OCI-LY7 (cell line): ENCODE results near the gene FUT7. TPM values are rescaled to one million over a fixed set of nuclear protein-coding genes. Genes with fewer than 3 reads are reported as not detected.

Source experiments
- BruUV-seq: library from RNA; stranded (reverse); fragments of 400-500 nt; replicated peaks from 2 replicates; lab custom pipeline; 2021; lab: Mats Ljungman, UMichigan
- CTCF ChIA-PET: fragments of 300-600 bp; sonication (Branson Sonifier 250); formaldehyde crosslinking; loops from one replicate; lab custom pipeline; 2022; ENCODE audit warnings: antibody characterized with exemption; ENCODE audit not compliant: unreplicated experiment; lab: Charles Lee
- POLR2A ChIA-PET: fragments of 300-600 bp; sonication (Branson Sonifier 250); formaldehyde crosslinking; loops from one replicate; lab custom pipeline; 2022; ENCODE audit warnings: antibody characterized with exemption; lab: Charles Lee
- DNase-seq: peaks from one replicate; pipeline ENCODE4 v3.0.0-alpha.2; 2015; ENCODE audit warnings: low spot score
- H2AFZ ChIP-seq: fragments of 200-600 bp; sonication (generic), shearing (Covaris generic); 2 replicates; pipeline ENCODE4 v1.6.1; 2014; ENCODE audit warnings: mild to moderate bottlenecking, antibody characterized with exemption, low read length, moderate library complexity
- H3K27ac ChIP-seq: fragments of 200-600 bp; sonication (generic); 2 replicates; pipeline ENCODE4 v1.5.1; 2014; ENCODE audit warnings: mixed run types, low read depth, mild to moderate bottlenecking, moderate library complexity, low read length, inconsistent platforms; ENCODE audit not compliant: poor library complexity, severe bottlenecking
- H3K36me3 ChIP-seq: fragments of 200-600 bp; sonication (generic); 2 replicates; pipeline ENCODE4 v1.6.1; 2014; ENCODE audit warnings: mild to moderate bottlenecking, antibody characterized with exemption, low read length, moderate library complexity, mixed read lengths; ENCODE audit not compliant: insufficient read depth
- H3K4me1 ChIP-seq: fragments of 200-600 bp; sonication (generic); 2 replicates; pipeline ENCODE4 v1.5.1; 2014; ENCODE audit warnings: mild to moderate bottlenecking, low read length; ENCODE audit not compliant: insufficient read depth, poor library complexity, severe bottlenecking
- H3K4me2 ChIP-seq: fragments of 200-600 bp; sonication (generic); 2 replicates; pipeline ENCODE4 v1.6.1; 2014; ENCODE audit warnings: mild to moderate bottlenecking, low read length
- H3K4me3 ChIP-seq: fragments of 200-600 bp; sonication (generic); 2 replicates; pipeline ENCODE4 v1.5.1; 2014; ENCODE audit warnings: mild to moderate bottlenecking, low read depth, low read length; ENCODE audit not compliant: poor library complexity, severe bottlenecking
- H3K79me2 ChIP-seq: fragments of 200-600 bp; sonication (generic); 2 replicates; pipeline ENCODE4 v1.6.1; 2016; ENCODE audit warnings: low read depth, mild to moderate bottlenecking, low read length, moderate library complexity, mixed read lengths; ENCODE audit not compliant: insufficient read depth
- H3K9me2 ChIP-seq: fragments of 200-600 bp; sonication (generic); 2 replicates; pipeline ENCODE4 v1.6.1; 2016; ENCODE audit warnings: mild to moderate bottlenecking, low read length, mixed read lengths; ENCODE audit not compliant: insufficient read depth
- H3K9me3 ChIP-seq: fragments of 200-600 bp; sonication (generic); 2 replicates; pipeline ENCODE4 v1.6.1; 2014; ENCODE audit warnings: mild to moderate bottlenecking, mixed run types, low read length, mixed read lengths
- H4K20me1 ChIP-seq: fragments of 200-600 bp; sonication (generic); 2 replicates; pipeline ENCODE4 v1.6.1; 2014; ENCODE audit warnings: mild to moderate bottlenecking, antibody characterized with exemption, low read length, moderate library complexity, mixed read lengths; ENCODE audit not compliant: insufficient read depth
- CTCF ChIP-seq: fragments of 200-600 bp; sonication (generic); conservative IDR thresholded peaks from 2 replicates; pipeline ENCODE4 v1.5.1; 2014; ENCODE audit warnings: mild to moderate bottlenecking, antibody characterized with exemption, low read length, moderate library complexity, mixed read lengths
- EZH2phosphoT487 ChIP-seq: fragments of 200-600 bp; sonication (generic); IDR thresholded peaks from 2 replicates; pipeline ENCODE4 v1.6.1; 2018; ENCODE audit warnings: low read depth, borderline replicate concordance, mild to moderate bottlenecking, mixed run types, antibody characterized with exemption, low read length, moderate library complexity, mixed read lengths
- intact Hi-C: fragments of 100-400 bp; cut with micrococcal nuclease; formaldehyde crosslinking; loops from one replicate; pipeline ENCODE4 v1.10.0; 2022; ENCODE audit not compliant: unreplicated experiment
- total RNA-seq, 2 experiments: library from RNA; depleted of rRNA in 1 of 2; stranded (reverse); fragments of >200 nt in 1 of 2; shearing (Covaris generic) in 1 of 2; gene quantifications; 2 replicates each; pipeline ENCODE4 v1.2.3, GENCODE V29; 2014 to 2022

Gene FUT7
- total RNA-seq, 2 experiments from 2014 or later, result 0.21 TPM; not detected in 1

- H2AFZ ChIP-seq, result no peak overlapping the region
- H3K36me3 ChIP-seq, result no peaks in the 10 kb centered on the region
- ChIA-PET CTCF (no interaction called here), POLR2A (no interaction called here)
- intact Hi-C loops, result no loop called here
- H3K4me1 ChIP-seq, result no peaks in the 10 kb centered on the region
- no peak overlapping the region for H3K4me3 ChIP-seq
- TF ChIP-seq CTCF (no peak), EZH2phosphoT487 (no peak)
- no peaks in the 10 kb centered on the region for H3K9me2 ChIP-seq
- BruUV-seq, result no TSS peak
- no peak for DNase-seq
- no peaks in the 10 kb centered on the region for H3K9me3 ChIP-seq
- H3K79me2 ChIP-seq, result no peaks in the 10 kb centered on the region
- H3K27ac ChIP-seq, result no peak overlapping the region
- no peak overlapping the region for H3K4me2 ChIP-seq
- no peaks in the 10 kb centered on the region for H4K20me1 ChIP-seq
These were observed 46.8 kb downstream of the FUT7 start for GRCh38 chr9:136985027-136985602.

GRCh38 chr9:136984464-136985026 lies 47.3 kb downstream of the FUT7 start:
- no peak overlapping the region for H2AFZ ChIP-seq
- no peak overlapping the region for H3K4me3 ChIP-seq
- no peaks in the 10 kb centered on the region for H3K36me3 ChIP-seq
- intact Hi-C loops, result no loop called here
- no peak for DNase-seq
- no peaks in the 10 kb centered on the region for H3K79me2 ChIP-seq
- ChIA-PET POLR2A (no interaction called here), CTCF (no interaction called here)
- TF ChIP-seq EZH2phosphoT487 (no peak), CTCF (no peak)
- no peaks in the 10 kb centered on the region for H3K4me1 ChIP-seq
- H4K20me1 ChIP-seq, result no peaks in the 10 kb centered on the region
- no peaks in the 10 kb centered on the region for H3K9me3 ChIP-seq
- BruUV-seq, result no TSS peak
- no peak overlapping the region for H3K4me2 ChIP-seq
- H3K9me2 ChIP-seq, result no peaks in the 10 kb centered on the region
- no peak overlapping the region for H3K27ac ChIP-seq

- no TSS peak for BruUV-seq
- Histone ChIP-seq H3K4me2 (no peak overlapping the region), H4K20me1 (no peaks in the 10 kb centered on the region), H3K4me3 (no peak overlapping the region), H3K27ac (no peak overlapping the region), H3K79me2 (no peaks in the 10 kb centered on the region), H3K4me1 (no peaks in the 10 kb centered on the region), H3K9me2 (no peaks in the 10 kb centered on the region), H2AFZ (no peak overlapping the region), H3K9me3 (no peaks in the 10 kb centered on the region), H3K36me3 (no peaks in the 10 kb centered on the region)
- TF ChIP-seq CTCF (no peak), EZH2phosphoT487 (no peak)
- intact Hi-C loops, result no loop called here
- ChIA-PET POLR2A (no interaction called here), CTCF (no interaction called here)
- DNase-seq, result no peak
These were observed 48.1 kb downstream of the FUT7 start for GRCh38 chr9:136983656-136984314.
